ENCODE measurements around the gene UNC13B.
"Not testable (repeated sequence)": the region's sequence is repeated elsewhere in the genome, so short reads cannot be mapped to it uniquely, and the experiment has no call there.

UNC13B gene

GRCh38 chr9:35229066-35229778 is 67.4 kb downstream of the UNC13B start:
- DNase-seq, result no peak

- no peak for DNase-seq
Measured at GRCh38 chr9:35229779-35230143, 68.0 kb downstream of the UNC13B start.

GRCh38 chr9:35232867-35233544 is 71.2 kb downstream of the UNC13B start:
- no peak for DNase-seq

- no peak for DNase-seq
Measured at GRCh38 chr9:35236692-35237091, 74.9 kb downstream of the UNC13B start.

- no peak for DNase-seq
Measured at GRCh38 chr9:35237311-35237710, 75.5 kb downstream of the UNC13B start.

- DNase-seq, result not testable (repeated sequence)
Measured at GRCh38 chr9:35245945-35246344, 84.1 kb downstream of the UNC13B start.

GRCh38 chr9:35253075-35253474 is 91.3 kb downstream of the UNC13B start:
- DNase-seq, result no peak

GRCh38 chr9:35254237-35254636 is 92.4 kb downstream of the UNC13B start:
- no peak for DNase-seq

GRCh38 chr9:35254984-35255857 is 93.4 kb downstream of the UNC13B start:
- no peak for DNase-seq

GRCh38 chr9:35257986-35258659 is 96.3 kb downstream of the UNC13B start:
- DNase-seq, result no peak

- DNase-seq, result no peak
Measured at GRCh38 chr9:35258660-35259474, 97.1 kb downstream of the UNC13B start.

- no peak for DNase-seq
Measured at GRCh38 chr9:35260186-35260585, 98.4 kb downstream of the UNC13B start.

GRCh38 chr9:35262064-35262463 is 100.3 kb downstream of the UNC13B start:
- DNase-seq, result no peak

GRCh38 chr9:35267710-35268109 is 105.9 kb downstream of the UNC13B start:
- DNase-seq, result no peak

GRCh38 chr9:35269919-35270318 is 108.1 kb downstream of the UNC13B start:
- DNase-seq, result no peak

- DNase-seq, result no peak
Measured at GRCh38 chr9:35271637-35272036, 109.8 kb downstream of the UNC13B start.

- no peak for DNase-seq
Measured at GRCh38 chr9:35272989-35273388, 111.2 kb downstream of the UNC13B start.

GRCh38 chr9:35273591-35273990 is 111.8 kb downstream of the UNC13B start:
- DNase-seq, result no peak

- DNase-seq, result no peak
Measured at GRCh38 chr9:35274993-35275392, 113.2 kb downstream of the UNC13B start.

- DNase-seq, result no peak
Measured at GRCh38 chr9:35277171-35277520, 115.3 kb downstream of the UNC13B start.

- DNase-seq, result no peak
Measured at GRCh38 chr9:35277628-35278359, 116.0 kb downstream of the UNC13B start.

GRCh38 chr9:35279946-35280345 is 118.1 kb downstream of the UNC13B start:
- DNase-seq, result no peak
